GM12875 (cell line): Measurements from ENCODE around the gene ADAMTSL1.

ENCODE experiments used
- H3K4me3 ChIP-seq: one replicate; pipeline ENCODE4 v1.5.1; 2011; ENCODE audit warnings: low read depth, low read length, control low read depth
- TF ChIP-seq, protein P1 (sequence below): IDR thresholded peaks from 2 replicates; pipeline ENCODE4 v1.5.1; 2011; ENCODE audit warnings: low read depth, mild to moderate bottlenecking, control low read depth, inconsistent platforms, low read length, moderate library complexity, borderline replicate concordance; ENCODE audit not compliant: insufficient read depth

ADAMTSL1 gene

DNA sequence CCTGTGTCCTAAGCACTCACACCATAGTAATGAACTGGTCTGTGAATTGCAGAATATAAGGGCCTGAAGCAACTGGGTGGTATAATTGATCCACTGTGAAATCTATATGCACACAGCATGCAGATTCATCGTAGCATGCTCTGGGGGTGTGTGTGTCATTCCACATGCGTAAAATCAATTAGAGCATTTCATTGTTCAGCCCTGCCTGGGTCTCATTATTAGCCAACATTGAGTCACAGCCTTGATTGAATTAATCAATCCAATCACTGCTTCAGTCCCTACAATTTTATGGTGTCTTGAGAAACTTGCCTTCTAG lies 248.0 kb downstream of the ADAMTSL1 start:
- no peak overlapping the region for H3K4me3 ChIP-seq
- TF ChIP-seq, protein P1, sequence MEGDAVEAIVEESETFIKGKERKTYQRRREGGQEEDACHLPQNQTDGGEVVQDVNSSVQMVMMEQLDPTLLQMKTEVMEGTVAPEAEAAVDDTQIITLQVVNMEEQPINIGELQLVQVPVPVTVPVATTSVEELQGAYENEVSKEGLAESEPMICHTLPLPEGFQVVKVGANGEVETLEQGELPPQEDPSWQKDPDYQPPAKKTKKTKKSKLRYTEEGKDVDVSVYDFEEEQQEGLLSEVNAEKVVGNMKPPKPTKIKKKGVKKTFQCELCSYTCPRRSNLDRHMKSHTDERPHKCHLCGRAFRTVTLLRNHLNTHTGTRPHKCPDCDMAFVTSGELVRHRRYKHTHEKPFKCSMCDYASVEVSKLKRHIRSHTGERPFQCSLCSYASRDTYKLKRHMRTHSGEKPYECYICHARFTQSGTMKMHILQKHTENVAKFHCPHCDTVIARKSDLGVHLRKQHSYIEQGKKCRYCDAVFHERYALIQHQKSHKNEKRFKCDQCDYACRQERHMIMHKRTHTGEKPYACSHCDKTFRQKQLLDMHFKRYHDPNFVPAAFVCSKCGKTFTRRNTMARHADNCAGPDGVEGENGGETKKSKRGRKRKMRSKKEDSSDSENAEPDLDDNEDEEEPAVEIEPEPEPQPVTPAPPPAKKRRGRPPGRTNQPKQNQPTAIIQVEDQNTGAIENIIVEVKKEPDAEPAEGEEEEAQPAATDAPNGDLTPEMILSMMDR, result no peak

DNA sequence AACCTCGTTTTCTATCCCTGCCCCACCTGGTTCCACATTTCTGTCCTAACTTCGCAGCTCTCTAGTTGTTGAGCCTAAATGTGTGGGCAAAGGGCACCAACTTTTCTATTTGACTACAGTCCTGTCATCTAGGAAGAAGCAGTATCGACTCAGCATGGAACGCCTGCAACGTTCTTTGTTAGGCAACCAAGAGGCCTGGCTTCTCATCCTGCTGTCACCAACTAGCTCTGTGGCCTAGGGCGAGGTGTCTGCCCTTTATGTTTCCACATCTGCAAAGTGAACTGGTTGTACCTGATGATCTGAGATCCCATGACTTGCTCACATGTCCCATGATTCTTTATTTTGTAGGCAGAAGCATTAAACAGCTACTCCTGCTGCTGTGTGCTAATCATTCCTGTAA lies 248.9 kb downstream of the ADAMTSL1 start:
- TF ChIP-seq, protein P1, result no peak
- no peak overlapping the region for H3K4me3 ChIP-seq

DNA sequence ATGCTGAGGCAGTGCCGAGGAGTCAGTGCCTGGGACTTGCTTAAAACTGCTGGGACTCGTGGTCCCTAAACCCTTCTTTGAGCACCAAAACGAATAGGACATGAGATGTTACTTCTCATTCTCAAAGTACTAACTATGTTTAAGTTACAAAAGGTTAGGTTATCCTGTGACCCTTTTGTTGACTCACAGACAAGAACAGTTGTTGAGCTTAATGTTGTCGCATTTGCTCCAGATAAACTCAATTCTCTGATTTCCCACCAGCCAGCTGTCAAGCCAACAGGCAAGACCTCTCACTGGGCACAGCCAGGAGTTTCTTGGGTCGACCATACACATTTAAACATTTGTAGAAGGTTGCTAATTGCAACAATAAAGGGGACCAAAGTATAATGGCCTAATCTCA lies 249.4 kb downstream of the ADAMTSL1 start:
- no peak overlapping the region for H3K4me3 ChIP-seq
- TF ChIP-seq, protein P1, result no peak

DNA sequence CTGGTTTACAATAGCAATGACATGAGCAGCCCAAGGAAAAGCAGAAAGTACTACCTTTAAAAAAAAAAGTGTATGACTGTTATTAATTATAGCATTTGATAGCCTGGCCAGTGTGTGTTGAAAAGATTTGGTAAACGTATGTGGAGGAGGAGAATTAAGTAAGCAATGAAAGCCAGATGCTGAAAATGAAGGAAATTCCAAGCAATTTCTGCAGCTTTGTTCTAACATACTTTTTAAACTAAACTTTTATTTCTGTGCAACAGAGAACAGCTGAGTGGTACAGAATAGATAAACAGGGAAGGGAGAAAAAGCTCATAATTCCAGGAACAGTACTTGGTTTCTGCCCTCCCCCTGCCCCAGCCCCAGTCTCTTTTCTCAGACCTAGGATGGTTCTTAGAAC lies 252.6 kb downstream of the ADAMTSL1 start:
- H3K4me3 ChIP-seq, result no peak overlapping the region
- TF ChIP-seq, protein P1, result no peak

DNA sequence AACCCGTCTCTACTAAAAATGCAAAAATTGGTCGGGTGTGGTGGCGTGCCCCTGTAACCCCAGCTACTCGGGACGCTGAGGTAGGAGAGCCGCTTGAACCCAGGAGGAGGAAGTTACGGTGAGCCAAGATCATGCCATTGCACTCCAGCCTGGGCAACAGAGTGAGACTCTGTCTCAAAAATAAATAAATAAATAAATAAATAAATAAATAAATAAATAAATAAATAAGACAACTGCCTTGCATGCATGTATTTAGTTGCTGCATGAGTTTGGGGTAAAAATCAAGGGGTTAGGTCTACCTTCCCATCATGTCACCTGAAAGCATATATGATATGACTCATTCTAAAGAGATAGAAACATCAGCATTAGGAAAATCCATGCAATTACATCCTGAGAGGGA lies 254.0 kb downstream of the ADAMTSL1 start:
- no peak overlapping the region for H3K4me3 ChIP-seq
- TF ChIP-seq, protein P1, result no peak

DNA sequence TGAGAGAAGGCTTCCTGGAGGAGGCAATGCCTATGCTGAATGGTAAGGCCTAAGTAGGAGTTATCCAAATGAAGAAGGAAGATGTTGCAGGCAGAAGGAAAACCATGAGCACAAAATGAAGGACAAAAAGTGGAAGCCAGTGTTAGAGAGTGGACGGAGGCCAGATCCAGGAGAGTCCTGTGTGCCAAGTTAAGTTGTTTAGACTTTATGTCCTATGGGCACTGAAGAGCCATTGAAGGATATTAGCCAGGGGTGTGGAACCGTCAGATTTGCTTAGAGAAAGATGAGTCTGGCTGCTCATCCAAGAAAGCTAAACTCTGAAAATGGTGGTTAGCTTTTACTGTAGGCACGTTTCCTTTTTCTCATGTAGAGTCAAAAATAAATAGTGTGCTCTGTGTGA lies 254.7 kb downstream of the ADAMTSL1 start:
- TF ChIP-seq, protein P1, result no peak

DNA sequence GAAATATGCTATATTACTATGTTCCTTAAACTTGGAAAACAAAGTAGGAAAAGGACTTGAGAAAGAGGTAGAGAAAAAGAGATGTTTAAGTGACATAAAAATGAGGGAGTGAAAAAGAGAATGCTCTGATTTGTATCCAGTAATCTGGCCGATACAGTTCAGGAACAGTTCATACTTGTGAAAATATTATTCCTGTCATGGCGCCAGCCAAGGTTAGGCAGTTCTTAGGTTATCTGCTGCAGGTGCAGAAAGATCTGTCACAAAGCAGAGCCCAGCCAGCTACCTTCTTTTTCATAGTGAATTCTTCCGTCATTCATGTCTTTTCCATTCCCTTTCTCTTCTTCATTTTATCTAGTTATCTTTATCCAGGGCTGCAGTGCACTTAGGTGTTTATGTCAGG lies 256.3 kb downstream of the ADAMTSL1 start:
- H3K4me3 ChIP-seq, result no peak overlapping the region
- TF ChIP-seq, protein P1, result no peak

More for the DNA sequence above, 254.7 kb downstream of the ADAMTSL1 start:
- no peak overlapping the region for H3K4me3 ChIP-seq
